Erythroblast (primary cell): ENCODE measurements around the gene SERPINB1.

ENCODE experiments used
- GATA1 ChIP-seq: IDR thresholded peaks from 2 replicates; pipeline ENCODE4 v1.6.1; 2011; ENCODE audit warnings: low read depth, mild to moderate bottlenecking, control low read depth, low read length, moderate library complexity
- POLR2A ChIP-seq: IDR thresholded peaks from 2 replicates; pipeline ENCODE4 v1.6.1; 2011; ENCODE audit warnings: mild to moderate bottlenecking, low read length

DNA sequence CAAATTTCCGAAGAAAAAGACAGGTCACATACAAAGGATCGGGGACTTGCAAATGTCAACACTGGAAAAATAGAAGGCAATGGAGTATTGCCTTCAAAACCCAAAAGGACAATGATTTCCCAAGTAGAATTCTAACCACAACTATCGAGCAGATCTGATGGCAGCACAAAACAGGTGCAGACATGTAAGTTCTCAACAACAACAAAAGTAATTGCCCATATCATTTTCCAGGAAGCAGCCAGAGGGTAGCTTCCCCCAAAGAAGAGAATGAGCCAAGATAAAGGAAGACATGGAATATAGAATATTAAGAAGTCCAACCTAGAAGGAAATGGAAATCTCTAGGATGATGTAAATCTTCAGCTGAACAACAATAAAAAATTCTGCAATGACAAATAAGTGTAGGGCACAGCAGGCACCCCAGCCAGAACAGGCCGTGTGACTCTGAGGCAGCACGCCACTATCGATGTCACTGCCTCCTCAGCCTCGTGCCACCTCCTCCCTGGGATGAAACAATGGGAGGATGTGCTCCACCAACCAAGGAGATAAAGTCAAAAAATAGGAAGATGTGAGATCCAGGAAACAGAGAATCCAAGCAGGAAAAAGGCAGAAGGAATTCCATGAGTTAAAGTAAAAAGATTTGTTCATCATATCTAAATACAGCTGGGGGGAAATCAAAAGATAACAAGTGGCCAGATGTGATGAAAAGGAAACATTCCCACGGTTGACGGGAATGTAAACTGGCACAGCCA lies 34.1 kb downstream of the SERPINB1 start:
- TF ChIP-seq POLR2A: no peak
- no peak for TF ChIP-seq GATA1
